GM06990 (cell line): ENCODE results near the gene NPFF.

Experiments used
- DNase-seq: peaks from one replicate; pipeline ENCODE4 v3.0.0-alpha.2; 2011; ENCODE audit not compliant: insufficient read length; ENCODE audit errors: extremely low read depth
- H3K27me3 ChIP-seq: replicated peaks from 2 replicates; pipeline ENCODE4 v1.6.0; 2011; ENCODE audit warnings: low read length; ENCODE audit not compliant: control insufficient read depth, insufficient read depth
- H3K36me3 ChIP-seq: 2 replicates; pipeline ENCODE4 v1.5.1; 2011; ENCODE audit warnings: low read length; ENCODE audit not compliant: control insufficient read depth, insufficient read depth
- H3K4me3 ChIP-seq: replicated peaks from 2 replicates; pipeline ENCODE4 v1.5.1; 2011; ENCODE audit warnings: low read depth, mild to moderate bottlenecking, control low read depth, low read length
- TF ChIP-seq, protein P1 (sequence below): IDR thresholded peaks from 2 replicates; pipeline ENCODE4 v1.5.1; 2011; ENCODE audit warnings: low read length, control low read depth, mild to moderate bottlenecking, inconsistent platforms; ENCODE audit not compliant: insufficient read depth, poor library complexity, severe bottlenecking

NPFF gene

DNA sequence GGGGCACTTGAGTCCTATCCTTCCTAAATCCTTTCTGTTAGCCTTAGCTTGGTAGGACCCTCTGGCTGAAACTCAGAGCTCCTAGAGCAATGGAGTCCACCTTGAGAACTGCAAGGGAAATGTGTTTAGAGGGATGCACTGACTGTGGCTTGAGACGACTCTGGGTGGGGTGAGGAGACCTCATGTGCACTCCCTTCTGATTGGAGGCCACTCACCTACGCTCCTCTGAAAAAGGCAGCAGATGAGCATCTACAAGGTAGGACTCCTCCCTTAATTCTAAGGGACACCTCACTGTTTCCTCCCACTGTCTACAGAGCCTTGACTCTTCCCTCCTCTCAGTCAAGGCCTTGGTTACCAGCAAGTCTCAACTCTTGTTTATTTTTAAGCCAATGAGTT is 9.1 kb downstream of the NPFF start:
- DNase-seq, result no peak
- H3K27me3 ChIP-seq, result no peaks in the 10 kb centered on the region
- no peaks in the 10 kb centered on the region; the same call in 1 of the 2 replicates for H3K36me3 ChIP-seq
- TF ChIP-seq, protein P1, sequence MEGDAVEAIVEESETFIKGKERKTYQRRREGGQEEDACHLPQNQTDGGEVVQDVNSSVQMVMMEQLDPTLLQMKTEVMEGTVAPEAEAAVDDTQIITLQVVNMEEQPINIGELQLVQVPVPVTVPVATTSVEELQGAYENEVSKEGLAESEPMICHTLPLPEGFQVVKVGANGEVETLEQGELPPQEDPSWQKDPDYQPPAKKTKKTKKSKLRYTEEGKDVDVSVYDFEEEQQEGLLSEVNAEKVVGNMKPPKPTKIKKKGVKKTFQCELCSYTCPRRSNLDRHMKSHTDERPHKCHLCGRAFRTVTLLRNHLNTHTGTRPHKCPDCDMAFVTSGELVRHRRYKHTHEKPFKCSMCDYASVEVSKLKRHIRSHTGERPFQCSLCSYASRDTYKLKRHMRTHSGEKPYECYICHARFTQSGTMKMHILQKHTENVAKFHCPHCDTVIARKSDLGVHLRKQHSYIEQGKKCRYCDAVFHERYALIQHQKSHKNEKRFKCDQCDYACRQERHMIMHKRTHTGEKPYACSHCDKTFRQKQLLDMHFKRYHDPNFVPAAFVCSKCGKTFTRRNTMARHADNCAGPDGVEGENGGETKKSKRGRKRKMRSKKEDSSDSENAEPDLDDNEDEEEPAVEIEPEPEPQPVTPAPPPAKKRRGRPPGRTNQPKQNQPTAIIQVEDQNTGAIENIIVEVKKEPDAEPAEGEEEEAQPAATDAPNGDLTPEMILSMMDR, result no peak
- H3K4me3 ChIP-seq, result peak overlapping the region; percentile 85

DNA sequence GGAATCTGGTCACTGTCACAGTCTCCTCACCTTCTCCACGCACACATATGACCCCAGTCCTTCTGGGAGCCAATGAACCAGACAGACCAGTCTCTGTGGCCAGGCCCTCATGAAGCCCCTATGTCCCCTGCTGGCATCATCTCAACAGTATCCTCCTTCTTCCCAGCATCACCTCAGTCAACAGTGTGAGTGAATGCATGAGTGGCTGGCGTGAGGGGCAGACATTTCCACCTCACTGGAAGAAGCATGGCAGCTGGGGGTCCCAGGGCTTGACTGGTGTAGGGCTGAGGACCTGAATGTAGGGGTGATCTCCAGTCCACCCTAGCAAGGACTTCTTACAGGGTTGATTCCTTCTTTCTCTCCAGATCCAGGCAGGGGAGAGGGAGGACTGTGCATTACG is 9.8 kb downstream of the NPFF start:
- no peaks in the 10 kb centered on the region for H3K36me3 ChIP-seq
- no peaks in the 10 kb centered on the region for H3K27me3 ChIP-seq
- no peak for DNase-seq
- TF ChIP-seq, protein P1, result no peak
- no peak overlapping the region for H3K4me3 ChIP-seq

DNA sequence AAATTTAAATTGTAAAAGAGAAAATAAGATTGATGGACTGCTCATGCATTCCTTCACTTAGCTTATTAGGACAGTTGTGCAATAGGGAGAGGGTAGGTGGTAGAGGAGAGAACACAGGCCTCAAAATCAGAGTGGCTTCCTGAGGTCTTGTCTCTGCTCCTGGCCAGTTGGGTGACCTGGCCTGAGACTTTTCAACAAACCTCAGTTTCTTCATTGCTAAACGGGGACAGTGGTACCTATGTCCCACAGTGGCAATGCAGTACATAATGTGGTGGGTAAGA is 10.6 kb downstream of the NPFF start:
- no peaks in the 10 kb centered on the region for H3K27me3 ChIP-seq
- DNase-seq, result no peak
- H3K4me3 ChIP-seq, result no peak overlapping the region
- no peaks in the 10 kb centered on the region for H3K36me3 ChIP-seq
- TF ChIP-seq, protein P1, result no peak

DNA sequence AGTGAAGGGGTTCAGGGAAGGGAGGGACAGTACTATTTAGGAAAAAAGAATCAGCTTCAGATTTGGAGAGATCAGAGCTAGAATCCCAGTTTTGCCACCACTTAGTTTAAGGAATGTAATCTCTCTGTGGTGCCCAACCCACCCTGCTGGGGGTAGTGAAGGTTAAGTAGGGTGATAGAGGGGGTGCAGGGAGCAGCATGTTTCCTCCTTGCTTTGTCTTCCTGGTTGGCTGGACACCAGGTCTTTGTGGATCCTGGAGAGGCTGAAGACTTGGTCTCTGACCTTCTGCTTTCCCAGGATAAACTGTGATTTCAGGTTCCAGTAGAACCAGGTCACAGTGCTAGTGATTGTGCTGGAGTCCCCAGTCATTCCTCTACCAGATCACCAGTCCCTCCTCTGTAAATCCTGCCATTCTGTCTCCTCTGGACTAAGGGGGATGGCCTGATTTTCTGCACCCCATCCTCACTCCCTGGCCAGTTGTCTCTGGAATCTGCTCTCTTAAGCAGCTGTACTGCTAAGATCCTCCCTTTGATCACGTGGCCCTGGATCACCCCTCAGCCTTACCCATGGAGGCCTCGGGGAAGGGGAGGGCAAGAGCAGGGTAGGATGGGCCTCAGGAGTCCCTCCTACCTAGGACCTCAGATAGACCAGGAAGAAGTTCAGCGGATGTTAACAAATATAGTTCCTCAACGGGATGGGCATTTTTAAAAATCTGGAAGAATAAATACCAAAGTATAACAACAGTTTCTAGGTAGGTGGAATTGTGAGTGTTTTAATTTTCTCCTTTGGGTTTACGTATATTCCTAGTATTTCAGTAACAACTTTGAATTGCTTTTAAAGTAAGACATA is 11.2 kb downstream of the NPFF start:
- Histone ChIP-seq H3K4me3 (no peak overlapping the region), H3K27me3 (no peaks in the 10 kb centered on the region), H3K36me3 (no peaks in the 10 kb centered on the region)
- no peak for DNase-seq
- TF ChIP-seq, protein P1, result no peak

DNA sequence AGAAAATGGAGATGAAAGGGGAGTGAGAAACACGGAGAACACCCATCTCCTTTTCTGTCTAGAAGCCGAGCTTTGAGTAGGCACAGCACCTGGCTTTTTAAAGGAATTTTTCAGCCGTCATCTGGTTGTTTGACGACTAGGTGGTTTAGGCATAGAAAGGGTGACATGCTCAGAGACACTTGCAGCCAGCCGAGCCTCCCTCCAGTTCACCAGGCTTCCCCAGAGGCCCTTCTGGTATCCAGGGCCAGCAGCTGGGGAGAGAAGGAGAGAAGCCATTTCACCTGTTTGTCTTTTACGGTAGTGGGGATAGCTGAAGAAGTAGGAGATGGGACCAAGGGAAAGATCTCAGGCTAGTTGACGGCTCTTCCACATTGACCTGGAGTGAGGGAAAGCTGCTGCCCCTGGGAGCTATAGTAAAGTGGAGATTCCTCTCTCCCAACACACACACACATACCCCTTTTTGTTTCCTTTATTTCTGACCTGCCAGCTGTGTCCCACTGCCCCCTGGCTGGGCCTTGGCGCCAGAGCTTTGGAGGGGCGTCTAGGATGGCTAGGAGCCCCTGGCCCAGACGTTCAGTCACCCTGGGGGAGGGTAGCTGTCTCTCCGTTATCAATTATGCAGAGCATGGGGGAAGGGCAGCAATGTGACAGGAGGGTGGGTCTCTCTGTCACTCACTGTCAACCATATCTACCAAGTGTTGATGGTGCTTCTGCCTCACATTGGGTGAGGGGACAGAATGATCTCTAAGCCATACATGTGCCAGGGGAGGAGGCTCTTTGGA is 13.5 kb downstream of the NPFF start:
- no peak for DNase-seq
- Histone ChIP-seq H3K4me3 (peak overlapping the region; percentile 53), H3K27me3 (no peaks in the 10 kb centered on the region), H3K36me3 (no peaks in the 10 kb centered on the region)
- TF ChIP-seq, protein P1, result no peak
